Liver (tissue), 3 donors: ENCODE results near the gene WDR45B.

ENCODE experiments used
- ATF3 ChIP-seq: IDR thresholded peaks from 2 replicates; pipeline ENCODE4 v1.6.1; 2016; ENCODE audit warnings: antibody characterized with exemption
- CTCF ChIP-seq: fragments of 150-350 bp; IDR thresholded peaks from 2 replicates; pipeline ENCODE4 v1.5.1; 2017; ENCODE audit warnings: improper control_type of control experiment, low read depth, low read length; ENCODE audit not compliant: missing input control
- GABPA ChIP-seq, 2 donors: IDR thresholded peaks in 1 of 2; conservative IDR thresholded peaks in 1 of 2; 2 replicates each; pipeline ENCODE4 v1.6.1; 2016; ENCODE audit warnings: antibody characterized with exemption in 2 of 2, mild to moderate bottlenecking in 1 of 2, moderate library complexity in 1 of 2
- HNF4A ChIP-seq, 2 donors: conservative IDR thresholded peaks; 2 replicates each; pipeline ENCODE4 v1.6.1; 2016; ENCODE audit warnings: antibody characterized with exemption in 2 of 2, mild to moderate bottlenecking in 2 of 2
- JUND ChIP-seq, 2 donors: IDR thresholded peaks; 2 replicates each; pipeline ENCODE4 v1.6.1; 2016; ENCODE audit warnings: antibody characterized with exemption in 2 of 2
- MAX ChIP-seq: IDR thresholded peaks from 2 replicates; pipeline ENCODE4 v1.6.1; 2016; ENCODE audit warnings: antibody characterized with exemption
- RAD21 ChIP-seq, 2 donors: IDR thresholded peaks; 2 replicates each; pipeline ENCODE4 v1.6.1; 2016; ENCODE audit warnings: antibody characterized with exemption in 2 of 2, mild to moderate bottlenecking in 2 of 2
- REST ChIP-seq: IDR thresholded peaks from 2 replicates; pipeline ENCODE4 v1.6.1; 2016; ENCODE audit warnings: antibody characterized with exemption, mild to moderate bottlenecking
- SP1 ChIP-seq: IDR thresholded peaks from 2 replicates; pipeline ENCODE4 v1.6.1; 2018; ENCODE audit warnings: antibody characterized with exemption, mild to moderate bottlenecking
- YY1 ChIP-seq: IDR thresholded peaks from 2 replicates; pipeline ENCODE4 v1.6.1; 2016; ENCODE audit warnings: antibody characterized with exemption, mild to moderate bottlenecking
- ZBTB33 ChIP-seq: IDR thresholded peaks from 2 replicates; pipeline ENCODE4 v1.6.1; 2016; ENCODE audit warnings: antibody characterized with exemption
- donor health status: healthy.
- donor health status: healthy.

- TF ChIP-seq GABPA (IDR thresholded peaks at IDR 0.05 in 1 of 2, conservative IDR thresholded peaks at IDR 0.05 in 1 of 2) (no peak), CTCF (no peak), ZBTB33 (no peak), REST (no peak), RAD21 (IDR thresholded peaks at IDR 0.05) (no peak), YY1 (no peak), ATF3 (no peak), SP1 (no peak), MAX (no peak), HNF4A (conservative IDR thresholded peaks at IDR 0.05) (no peak), JUND (IDR thresholded peaks at IDR 0.05) (no peak)
These were observed 43.7 kb downstream of the WDR45B start for GRCh38 chr17:82604532-82604931.
